PFSK-1 (cell line): ENCODE results near the gene NSRP1.

Source experiments
- FOXP2 ChIP-seq: optimal IDR thresholded peaks from 2 replicates; pipeline ENCODE3; 2011; ENCODE audit warnings: borderline replicate concordance, control low read depth, inconsistent platforms; ENCODE audit not compliant: insufficient read depth; ENCODE audit errors: extremely low read length, extremely low read depth
- POLR2AphosphoS5 ChIP-seq: IDR thresholded peaks from 2 replicates; pipeline ENCODE4 v1.6.1; 2012; ENCODE audit warnings: low read depth, mild to moderate bottlenecking, control low read depth, low read length, moderate library complexity
- SIN3A ChIP-seq: IDR thresholded peaks from 2 replicates; pipeline ENCODE4 v1.6.1; 2012; ENCODE audit warnings: mild to moderate bottlenecking, low read length, moderate library complexity, borderline replicate concordance; ENCODE audit not compliant: insufficient read depth
- TAF1 ChIP-seq: IDR thresholded peaks from 2 replicates; pipeline ENCODE4 v1.6.1; 2012; ENCODE audit warnings: low read length, control low read depth, borderline replicate concordance; ENCODE audit not compliant: insufficient read depth
- TF ChIP-seq, protein P1 (sequence below), 2 experiments: IDR thresholded peaks; 2 replicates each; pipeline versions ENCODE4 v1.6.1 to v1.8.0; 2011 to 2012; ENCODE audit warnings: low read depth in 2 of 2, low read length in 2 of 2, control low read depth in 1 of 2, inconsistent platforms in 1 of 2, mild to moderate bottlenecking in 1 of 2, moderate library complexity in 1 of 2; ENCODE audit not compliant: insufficient read depth in 1 of 2

DNA sequence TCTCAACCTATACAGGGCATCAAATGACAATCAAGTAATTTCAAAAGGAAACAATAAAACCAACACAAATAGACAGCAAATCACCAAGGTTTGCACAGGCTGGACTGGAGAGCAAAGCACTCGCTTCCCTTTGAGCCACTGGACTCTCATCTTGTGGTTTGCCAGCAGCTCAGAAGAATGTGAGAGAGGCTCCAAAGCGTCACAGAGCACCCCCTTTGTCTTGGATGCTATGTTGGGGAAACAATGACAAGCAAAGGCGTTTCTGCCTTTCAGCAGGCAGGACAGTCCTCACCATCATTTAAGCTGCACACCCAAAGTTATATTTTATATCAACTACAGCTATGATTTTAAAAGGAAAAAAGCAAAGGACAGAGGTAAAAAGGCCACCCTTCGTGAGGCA lies 105.6 kb downstream of the NSRP1 start:
- no peak for TF ChIP-seq TAF1
- no peak for TF ChIP-seq POLR2AphosphoS5
- no peak for TF ChIP-seq SIN3A
- TF ChIP-seq, protein P1, sequence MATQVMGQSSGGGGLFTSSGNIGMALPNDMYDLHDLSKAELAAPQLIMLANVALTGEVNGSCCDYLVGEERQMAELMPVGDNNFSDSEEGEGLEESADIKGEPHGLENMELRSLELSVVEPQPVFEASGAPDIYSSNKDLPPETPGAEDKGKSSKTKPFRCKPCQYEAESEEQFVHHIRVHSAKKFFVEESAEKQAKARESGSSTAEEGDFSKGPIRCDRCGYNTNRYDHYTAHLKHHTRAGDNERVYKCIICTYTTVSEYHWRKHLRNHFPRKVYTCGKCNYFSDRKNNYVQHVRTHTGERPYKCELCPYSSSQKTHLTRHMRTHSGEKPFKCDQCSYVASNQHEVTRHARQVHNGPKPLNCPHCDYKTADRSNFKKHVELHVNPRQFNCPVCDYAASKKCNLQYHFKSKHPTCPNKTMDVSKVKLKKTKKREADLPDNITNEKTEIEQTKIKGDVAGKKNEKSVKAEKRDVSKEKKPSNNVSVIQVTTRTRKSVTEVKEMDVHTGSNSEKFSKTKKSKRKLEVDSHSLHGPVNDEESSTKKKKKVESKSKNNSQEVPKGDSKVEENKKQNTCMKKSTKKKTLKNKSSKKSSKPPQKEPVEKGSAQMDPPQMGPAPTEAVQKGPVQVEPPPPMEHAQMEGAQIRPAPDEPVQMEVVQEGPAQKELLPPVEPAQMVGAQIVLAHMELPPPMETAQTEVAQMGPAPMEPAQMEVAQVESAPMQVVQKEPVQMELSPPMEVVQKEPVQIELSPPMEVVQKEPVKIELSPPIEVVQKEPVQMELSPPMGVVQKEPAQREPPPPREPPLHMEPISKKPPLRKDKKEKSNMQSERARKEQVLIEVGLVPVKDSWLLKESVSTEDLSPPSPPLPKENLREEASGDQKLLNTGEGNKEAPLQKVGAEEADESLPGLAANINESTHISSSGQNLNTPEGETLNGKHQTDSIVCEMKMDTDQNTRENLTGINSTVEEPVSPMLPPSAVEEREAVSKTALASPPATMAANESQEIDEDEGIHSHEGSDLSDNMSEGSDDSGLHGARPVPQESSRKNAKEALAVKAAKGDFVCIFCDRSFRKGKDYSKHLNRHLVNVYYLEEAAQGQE (IDR thresholded peaks at IDR 0.05; ENCODE audit: insufficient read depth in 1 of 2, low read depth in 2 of 2, low read length in 2 of 2) = no peak
- no peak for TF ChIP-seq FOXP2
